Hepatocyte (in vitro differentiated cells): Measurements from ENCODE around the gene MSMO1.
"Not testable (repeated sequence)": the region's sequence is repeated elsewhere in the genome, so short reads cannot be mapped to it uniquely, and the experiment has no call there.

Experiments
- CTCF ChIP-seq: fragments of 200-600 bp; sonication (generic); IDR thresholded peaks from 2 replicates; pipeline ENCODE4 v1.5.1; 2016; ENCODE audit warnings: antibody characterized with exemption, mild to moderate bottlenecking; ENCODE audit not compliant: poor library complexity
- EZH2 ChIP-seq: fragments of 200-600 bp; sonication (generic); IDR thresholded peaks from 2 replicates; pipeline ENCODE4 v1.6.1; 2016; ENCODE audit warnings: antibody characterized with exemption, mild to moderate bottlenecking, borderline replicate concordance
- EZH2phosphoT487 ChIP-seq: fragments of 200-600 bp; sonication (generic); IDR thresholded peaks from one replicate; pipeline ENCODE4 v1.6.1; 2018; ENCODE audit warnings: antibody characterized with exemption, mild to moderate bottlenecking, low read depth, moderate library complexity; ENCODE audit not compliant: unreplicated experiment, severe bottlenecking

GRCh38 chr4:165279531-165279930, 47.9 kb upstream of the MSMO1 start:
- TF ChIP-seq EZH2phosphoT487, EZH2, CTCF: not testable (repeated sequence)
